Measurements from ENCODE around the gene HOXB7.

The HOXB7 gene

DNA sequence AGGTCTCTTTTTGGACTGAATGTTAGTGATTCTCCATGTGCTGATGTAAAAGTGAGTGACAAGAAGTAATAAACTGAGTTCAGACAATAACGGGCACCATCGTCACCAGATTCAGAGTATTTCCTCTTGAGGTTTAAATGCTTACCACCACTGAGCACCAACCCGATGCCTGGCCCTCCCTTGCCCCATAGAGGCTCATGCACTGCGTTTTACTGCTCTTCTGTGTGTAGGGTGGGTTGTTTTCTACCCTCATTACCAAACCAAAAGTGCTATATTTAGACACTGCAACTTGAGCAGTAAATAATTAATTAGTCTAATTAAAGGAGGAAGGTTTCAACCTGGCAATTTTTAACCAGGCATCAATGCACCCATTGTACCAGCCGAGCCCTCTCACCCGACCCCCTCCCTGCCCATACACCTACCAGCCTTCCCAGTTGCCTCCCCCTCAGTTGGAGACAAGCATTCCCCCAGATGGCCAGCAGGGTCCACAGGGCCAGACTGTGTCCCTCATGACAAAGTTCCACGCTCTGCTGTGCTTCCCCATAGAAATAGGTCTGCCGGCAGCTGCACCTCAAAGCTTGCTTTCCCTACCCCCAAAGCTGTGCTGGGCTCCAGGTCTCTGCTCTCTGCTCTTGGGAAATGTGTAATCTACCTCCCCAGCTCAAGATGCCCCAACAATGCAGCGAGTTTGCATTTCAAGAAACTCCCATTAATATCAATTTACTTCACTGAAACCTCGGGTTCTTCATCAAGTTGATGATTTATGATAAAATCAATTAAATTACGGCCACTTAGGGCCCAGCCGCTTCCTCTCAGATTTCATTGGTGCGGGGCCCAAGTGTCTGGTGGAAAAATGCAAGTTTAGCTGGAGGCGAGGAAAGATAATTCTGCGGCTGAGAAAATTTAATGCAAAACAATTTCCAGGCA, 48.7 kb downstream of the HOXB7 start:
- Histone ChIP-seq H3K27me3 (ENCODE audit: insufficient read depth, low read length) (peaks cover 100% of the 10 kb centered on the region), H3K36me3 (ENCODE audit: insufficient read depth, low read depth, low read length) (no peaks in the 10 kb centered on the region), H3K4me1 (ENCODE audit: insufficient read depth, low read length) (no peaks in the 10 kb centered on the region), H3K9ac (ENCODE audit: low read depth, low read length) (no peak overlapping the region), H3K4me3 (ENCODE audit: low read length) (no peak overlapping the region), H3K27ac (ENCODE audit: low read length) (no peak overlapping the region), H3K9me3 (ENCODE audit: insufficient read depth, low read depth, low read length) (peaks cover 9% of the 10 kb centered on the region; the same call in 1 of the 2 replicates)

GRCh38 chr17:48559840-48560817, 50.7 kb downstream of the HOXB7 start:
- H3K27ac ChIP-seq (ENCODE audit: low read length), result no peak overlapping the region
- no peak overlapping the region for H3K9ac ChIP-seq (ENCODE audit: low read depth, low read length)
- no peak overlapping the region for H3K4me3 ChIP-seq (ENCODE audit: low read length)

GRCh38 chr17:48559122-48559839, 51.5 kb downstream of the HOXB7 start:
- peaks cover 100% of the 10 kb centered on the region for H3K27me3 ChIP-seq (ENCODE audit: insufficient read depth, low read length)
- H3K4me3 ChIP-seq (ENCODE audit: low read length), result no peak overlapping the region
- H3K4me1 ChIP-seq (ENCODE audit: insufficient read depth, low read length), result no peaks in the 10 kb centered on the region; the same call in 1 of the 2 replicates

More at GRCh38 chr17:48559840-48560817, 50.7 kb downstream of the HOXB7 start:
- peaks cover 100% of the 10 kb centered on the region for H3K27me3 ChIP-seq (ENCODE audit: insufficient read depth, low read length)
- H3K36me3 ChIP-seq (ENCODE audit: insufficient read depth, low read depth, low read length), result no peaks in the 10 kb centered on the region
- peaks cover 4% of the 10 kb centered on the region; the same call in 1 of the 2 replicates for H3K9me3 ChIP-seq (ENCODE audit: insufficient read depth, low read depth, low read length)
- no peaks in the 10 kb centered on the region for H3K4me1 ChIP-seq (ENCODE audit: insufficient read depth, low read length)

DNA sequence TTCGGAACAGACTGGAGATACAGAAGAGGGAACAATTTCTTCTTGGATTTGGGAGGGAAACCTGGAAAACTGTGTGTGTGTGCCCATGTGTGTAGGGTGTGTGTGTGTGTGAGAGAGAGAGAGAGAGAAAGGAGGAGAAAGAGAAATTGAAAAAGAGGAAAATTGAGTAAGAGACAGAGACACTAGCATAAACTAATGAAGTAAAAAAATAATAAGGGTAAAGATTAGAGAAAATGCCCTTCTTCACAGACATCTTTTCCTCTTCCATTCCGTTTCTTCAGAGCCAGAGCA, 52.0 kb downstream of the HOXB7 start:
- Histone ChIP-seq H3K9me3 (ENCODE audit: insufficient read depth, low read depth, low read length) (no peaks in the 10 kb centered on the region; the same call in 1 of the 2 replicates), H3K36me3 (ENCODE audit: insufficient read depth, low read depth, low read length) (no peaks in the 10 kb centered on the region), H3K9ac (ENCODE audit: low read depth, low read length) (no peak overlapping the region), H3K4me1 (ENCODE audit: insufficient read depth, low read length) (no peaks in the 10 kb centered on the region; the same call in 1 of the 2 replicates), H3K4me3 (ENCODE audit: low read length) (no peak overlapping the region), H3K27me3 (ENCODE audit: insufficient read depth, low read length) (peaks cover 100% of the 10 kb centered on the region), H3K27ac (ENCODE audit: low read length) (no peak overlapping the region)

More at GRCh38 chr17:48559122-48559839, 51.5 kb downstream of the HOXB7 start:
- H3K9ac ChIP-seq (ENCODE audit: low read depth, low read length), result no peak overlapping the region
- no peaks in the 10 kb centered on the region for H3K36me3 ChIP-seq (ENCODE audit: insufficient read depth, low read depth, low read length)
- H3K27ac ChIP-seq (ENCODE audit: low read length), result no peak overlapping the region
- H3K9me3 ChIP-seq (ENCODE audit: insufficient read depth, low read depth, low read length), result no peaks in the 10 kb centered on the region; the same call in 1 of the 2 replicates

GRCh38 chr17:48558057-48558830, 52.6 kb downstream of the HOXB7 start:
- no peak overlapping the region for H3K4me3 ChIP-seq (ENCODE audit: low read length)
- H3K4me1 ChIP-seq (ENCODE audit: insufficient read depth, low read length), result no peaks in the 10 kb centered on the region; the same call in 1 of the 2 replicates
- peaks cover under 1% of the 10 kb centered on the region; the same call in 1 of the 2 replicates for H3K9me3 ChIP-seq (ENCODE audit: insufficient read depth, low read depth, low read length)
- H3K27me3 ChIP-seq (ENCODE audit: insufficient read depth, low read length), result peaks cover 100% of the 10 kb centered on the region
- no peaks in the 10 kb centered on the region for H3K36me3 ChIP-seq (ENCODE audit: insufficient read depth, low read depth, low read length)
- no peak overlapping the region for H3K9ac ChIP-seq (ENCODE audit: low read depth, low read length)
- no peak overlapping the region for H3K27ac ChIP-seq (ENCODE audit: low read length)

Data from iPS-20b (cell line).